ENCODE measurements around the gene SLIT3. TPM values are rescaled to one million over a fixed set of nuclear protein-coding genes. Genes with fewer than 3 reads are reported as not detected.

The SLIT3 gene
- total RNA-seq, 1 donor from 2014 or later = 42.4 TPM

DNA sequence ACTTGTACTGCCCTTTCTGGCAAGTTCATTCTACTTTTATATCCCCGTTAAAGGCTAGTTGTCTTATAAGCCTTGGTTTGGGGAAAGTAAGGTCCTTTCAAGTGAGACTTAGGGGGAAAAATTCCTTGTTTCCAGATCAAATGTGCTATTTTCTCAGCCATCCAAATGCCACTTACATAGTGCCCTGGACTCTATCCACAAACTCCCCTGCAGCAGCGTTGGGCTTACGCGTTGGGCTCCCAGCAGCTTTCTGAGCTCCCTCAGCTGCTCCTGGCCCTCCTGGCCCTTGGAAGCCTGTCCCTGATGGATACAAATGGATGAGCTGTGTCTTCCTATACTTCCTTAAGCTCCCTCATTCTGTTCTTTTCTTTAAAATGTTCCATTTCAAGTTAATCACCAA, 442.6 kb downstream of the SLIT3 start:
- no peak for DNase-seq

DNA sequence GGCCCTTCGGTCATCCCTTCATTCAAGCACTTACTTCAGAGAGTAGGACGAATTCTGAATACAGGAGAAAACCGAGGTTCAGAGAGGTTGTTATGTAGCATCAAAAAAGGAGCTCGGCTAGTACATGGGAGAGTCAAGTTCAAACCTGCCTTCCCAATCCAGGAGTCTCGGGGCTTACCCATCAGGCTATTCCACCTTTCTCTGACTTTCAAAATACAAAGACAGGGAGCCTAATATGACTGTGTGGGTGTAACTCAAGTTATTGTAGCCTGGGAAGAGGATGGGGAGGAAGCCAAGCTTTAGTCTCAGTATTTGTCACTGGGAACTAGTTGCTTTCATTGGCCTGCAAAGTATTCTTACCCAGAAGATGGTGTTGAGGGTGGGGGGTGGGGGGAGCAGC, 447.0 kb downstream of the SLIT3 start:
- DNase-seq = no peak

- DNase-seq = no peak
Observed at GRCh38 chr5:168852329-168852728, 448.6 kb downstream of the SLIT3 start.

GRCh38 chr5:168851902-168852321, 449.0 kb downstream of the SLIT3 start:
- no peak for DNase-seq

- no peak for DNase-seq
Observed at GRCh38 chr5:168850683-168851082, 450.3 kb downstream of the SLIT3 start.

DNA sequence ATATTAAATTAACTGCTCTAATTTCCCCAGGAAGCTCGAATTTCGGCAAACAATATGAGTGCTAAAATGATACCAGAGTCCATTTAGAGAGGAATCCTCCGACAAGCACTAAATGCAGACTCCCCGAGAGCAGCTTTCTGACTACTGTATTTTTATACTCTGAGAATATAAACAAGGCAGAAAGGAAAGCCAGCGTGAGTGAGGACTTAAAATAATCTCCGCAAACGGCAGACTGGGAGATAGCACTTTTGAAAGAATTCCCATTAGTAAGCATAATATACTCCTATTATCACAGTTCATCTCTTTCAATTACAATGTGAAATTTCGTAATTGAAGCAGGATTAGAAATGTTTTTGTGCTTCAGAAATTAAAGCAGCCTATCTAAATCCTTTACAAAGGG, 452.4 kb downstream of the SLIT3 start:
- no peak for DNase-seq

DNA sequence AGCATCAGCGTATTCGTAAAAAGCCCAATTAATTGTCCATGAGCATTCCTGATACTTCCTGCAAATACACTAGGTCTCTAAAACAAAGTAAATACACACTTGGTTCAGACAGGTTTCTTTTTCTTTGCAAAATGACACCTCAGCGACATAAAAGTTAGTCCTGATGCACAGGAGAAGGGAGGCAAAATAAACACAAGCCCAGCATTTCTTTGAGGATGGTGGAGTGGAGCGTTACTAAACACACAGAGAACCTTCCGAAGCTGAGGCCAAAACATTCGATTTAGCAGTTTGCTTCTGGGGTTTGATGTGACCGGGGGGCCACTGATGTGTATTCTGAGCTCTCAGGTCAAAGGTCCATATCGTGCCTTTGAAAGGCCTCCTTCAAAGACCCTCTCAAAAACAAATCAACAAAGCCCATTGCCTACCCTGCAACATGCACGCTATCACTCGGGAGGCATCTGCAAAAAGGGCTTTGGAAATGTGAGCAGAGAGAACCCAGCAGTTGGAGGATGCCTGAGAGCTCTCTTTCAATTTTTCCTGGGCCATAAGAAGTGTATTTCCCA, 453.3 kb downstream of the SLIT3 start:
- DNase-seq = no peak

- DNase-seq = no peak
Observed at GRCh38 chr5:168844922-168845296, 456.0 kb downstream of the SLIT3 start.

DNA sequence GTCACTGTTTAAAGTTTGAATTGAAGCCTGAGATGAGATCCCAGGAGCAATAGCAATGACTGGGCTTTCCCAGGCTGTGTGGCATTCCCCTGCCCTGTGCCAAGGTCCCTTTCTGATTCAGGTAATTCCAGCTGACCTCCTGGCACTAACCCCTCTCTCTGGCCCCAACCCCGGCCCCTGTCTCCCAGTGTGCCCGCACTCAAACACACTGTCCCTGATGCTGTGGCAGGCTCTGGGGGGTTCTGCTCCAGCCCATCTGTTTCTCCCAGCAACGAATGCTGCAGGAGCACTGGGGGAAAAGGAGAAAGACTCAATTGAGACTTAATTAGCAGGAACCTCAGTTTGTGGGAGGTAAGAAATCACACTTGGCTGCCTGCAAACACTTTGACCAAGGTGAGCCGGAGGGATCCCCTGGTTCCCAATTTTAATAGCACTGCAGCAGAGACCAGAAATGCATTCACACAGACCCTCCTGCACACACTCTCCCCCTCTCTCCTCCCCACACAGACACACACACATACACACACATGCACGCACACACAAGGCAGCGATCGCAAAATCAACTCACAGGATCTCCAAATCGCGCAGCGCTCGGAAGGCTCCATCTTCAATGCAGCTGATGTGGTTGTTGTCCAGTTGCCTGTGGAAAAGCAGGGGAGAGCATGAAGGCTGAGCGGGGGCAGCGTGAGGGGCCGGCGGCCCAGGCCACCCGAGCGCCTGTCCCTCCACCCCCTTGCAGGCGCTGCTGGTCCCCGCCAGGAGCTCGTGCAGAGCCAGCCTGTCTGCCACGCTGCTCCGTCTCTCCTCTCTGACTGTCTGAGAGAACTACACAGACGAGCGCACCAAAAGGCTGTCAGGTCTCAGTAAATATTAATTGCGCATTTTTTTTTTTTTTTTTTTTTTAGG, 456.7 kb downstream of the SLIT3 start:
- no peak for DNase-seq

- DNase-seq = no peak
Observed at GRCh38 chr5:168843277-168844015, 457.5 kb downstream of the SLIT3 start.

DNA sequence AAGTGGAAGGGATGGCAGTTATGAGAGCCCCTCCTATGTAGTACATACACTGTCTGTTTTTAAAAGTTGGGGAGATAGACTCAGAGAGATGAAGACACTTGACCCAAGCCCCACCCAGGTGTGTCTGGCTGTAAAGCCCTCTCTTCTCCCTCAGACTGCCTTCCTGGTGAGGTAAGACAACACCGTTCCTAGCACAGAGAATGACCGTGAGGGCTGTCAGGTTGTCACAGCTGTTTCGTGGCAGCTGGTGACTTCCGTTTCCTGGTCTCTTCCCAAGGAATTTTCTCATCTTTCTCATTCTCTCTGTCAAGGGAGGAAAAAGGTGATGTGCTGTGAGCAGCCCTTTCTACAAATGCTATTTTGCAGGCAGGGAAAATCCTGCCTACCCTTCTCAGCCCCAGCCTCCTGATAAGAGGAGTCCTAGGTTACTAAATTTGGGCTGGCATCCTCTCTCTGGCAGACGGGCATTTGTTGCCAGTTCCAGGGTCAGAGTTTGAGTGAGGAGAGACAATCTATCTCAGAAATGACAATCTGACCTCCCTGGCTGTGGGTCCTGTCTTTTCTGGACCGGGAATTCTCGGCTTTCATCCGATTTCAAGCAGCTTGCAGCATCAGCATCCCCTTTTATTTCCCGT, 458.3 kb downstream of the SLIT3 start:
- no peak for DNase-seq

GRCh38 chr5:168837852-168838251, 463.1 kb downstream of the SLIT3 start:
- DNase-seq = no peak

DNA sequence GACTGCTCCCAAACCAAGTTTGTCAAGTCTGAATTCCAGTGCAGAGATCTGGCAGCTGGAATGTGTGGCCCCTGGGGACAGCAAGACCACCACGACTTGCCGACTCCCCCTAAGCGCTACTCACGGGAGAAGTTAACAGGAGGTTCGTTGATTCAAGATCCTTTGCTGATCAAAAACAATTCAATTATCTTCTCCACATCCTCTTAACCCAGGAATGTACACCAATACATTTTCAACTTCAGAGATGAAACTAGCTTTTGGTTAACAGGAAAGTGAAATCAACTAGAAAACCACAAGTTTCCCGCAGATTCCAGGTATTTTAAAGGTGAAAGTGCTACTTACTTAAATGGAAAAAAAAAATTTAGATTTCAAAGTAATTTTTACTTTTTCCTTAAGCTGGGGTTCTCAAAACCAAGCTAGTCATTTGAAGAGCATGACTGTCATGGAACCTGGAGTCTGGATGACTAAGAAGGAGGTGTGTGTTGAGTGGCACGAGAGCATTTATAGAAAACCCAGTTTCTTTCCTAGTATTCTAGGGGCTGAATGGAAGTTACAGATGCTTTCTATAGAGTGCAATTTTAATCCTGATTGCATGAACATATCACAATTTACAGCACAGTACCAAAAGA, 464.2 kb downstream of the SLIT3 start:
- no peak for DNase-seq

DNA sequence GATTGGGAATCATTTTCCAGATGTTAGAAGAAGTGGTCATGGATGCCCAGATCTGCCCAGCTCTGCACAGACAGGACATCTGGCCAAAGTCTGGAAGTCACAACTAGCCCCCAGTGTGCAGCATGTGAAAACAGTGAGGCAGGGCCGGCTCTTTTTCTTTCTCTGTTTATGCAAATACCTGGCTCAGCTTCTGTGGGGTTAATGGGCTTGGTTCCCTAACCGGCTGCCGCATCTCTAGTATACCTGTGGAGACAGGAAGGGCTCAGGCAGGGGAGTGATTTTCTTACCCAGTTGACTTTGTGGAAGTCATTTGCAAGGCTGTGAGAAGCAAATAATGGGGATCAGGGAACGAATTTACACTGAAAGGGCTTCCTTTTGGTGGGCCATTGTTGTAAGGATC, 467.0 kb downstream of the SLIT3 start:
- no peak for DNase-seq

DNA sequence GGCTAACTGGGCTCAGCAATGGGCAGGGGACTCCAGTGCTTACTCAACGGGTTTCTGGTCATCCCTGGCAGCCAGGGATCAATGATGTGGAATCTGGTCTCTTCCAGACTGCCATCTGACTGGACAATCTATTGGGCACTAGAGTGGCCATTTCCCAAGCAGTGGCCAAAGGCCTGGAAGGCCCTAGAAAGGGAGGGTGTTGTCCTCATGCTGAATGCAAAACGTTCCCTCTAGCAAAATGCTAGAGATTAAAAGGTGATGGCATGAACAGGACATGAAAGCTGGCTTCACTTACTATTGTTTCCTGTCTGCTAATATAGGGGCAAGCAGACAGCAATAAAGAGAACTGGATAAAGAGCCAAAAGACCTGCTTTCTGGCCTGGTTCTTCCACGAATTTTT, 467.6 kb downstream of the SLIT3 start:
- DNase-seq = no peak

DNA sequence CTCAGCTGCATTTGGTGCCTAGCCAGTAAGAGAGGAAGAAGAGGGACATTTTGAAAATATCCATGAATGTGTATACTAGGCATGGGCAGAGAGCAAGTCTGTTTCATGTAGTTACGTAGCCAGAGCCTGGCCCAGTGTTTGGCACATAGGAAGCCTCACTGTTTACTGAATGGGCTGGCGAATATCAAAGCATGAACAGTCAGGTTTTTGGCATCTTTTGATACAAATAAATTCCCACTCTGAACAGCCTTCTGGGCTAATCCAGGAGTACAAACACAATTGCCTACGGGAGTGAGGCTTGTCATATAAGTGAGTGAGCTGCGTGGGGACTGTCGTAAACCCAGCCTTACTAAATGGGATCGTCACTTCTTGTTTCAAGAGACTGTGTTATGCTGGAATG, 468.6 kb downstream of the SLIT3 start:
- DNase-seq = no peak

- DNase-seq = no peak
Observed at GRCh38 chr5:168831383-168831782, 469.6 kb downstream of the SLIT3 start.

DNA sequence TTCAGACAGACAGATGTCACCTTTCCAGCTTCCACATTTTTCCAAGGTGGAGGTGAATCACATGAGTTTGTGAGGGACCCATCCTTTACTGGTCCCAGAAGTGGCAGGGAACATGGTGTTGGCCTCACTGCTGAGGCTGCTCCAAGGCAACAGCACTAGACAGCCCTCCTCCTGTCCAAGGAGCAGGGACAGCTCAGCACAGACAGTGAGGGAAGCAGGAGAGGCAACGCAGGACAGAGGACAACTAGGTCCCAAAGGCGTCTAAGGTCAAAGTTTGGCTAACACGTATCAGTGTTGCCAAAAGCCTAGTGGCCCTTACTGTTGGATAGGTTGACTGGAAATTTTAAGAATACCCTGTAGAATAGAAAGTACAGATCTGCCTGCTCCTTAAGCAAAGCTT, 470.1 kb downstream of the SLIT3 start:
- DNase-seq = no peak

- DNase-seq = no peak
Observed at GRCh38 chr5:168829922-168830417, 471.0 kb downstream of the SLIT3 start.

- no peak for DNase-seq
Observed at GRCh38 chr5:168829044-168829443, 471.9 kb downstream of the SLIT3 start.

- no peak for DNase-seq
Observed at GRCh38 chr5:168827636-168828035, 473.3 kb downstream of the SLIT3 start.

DNA sequence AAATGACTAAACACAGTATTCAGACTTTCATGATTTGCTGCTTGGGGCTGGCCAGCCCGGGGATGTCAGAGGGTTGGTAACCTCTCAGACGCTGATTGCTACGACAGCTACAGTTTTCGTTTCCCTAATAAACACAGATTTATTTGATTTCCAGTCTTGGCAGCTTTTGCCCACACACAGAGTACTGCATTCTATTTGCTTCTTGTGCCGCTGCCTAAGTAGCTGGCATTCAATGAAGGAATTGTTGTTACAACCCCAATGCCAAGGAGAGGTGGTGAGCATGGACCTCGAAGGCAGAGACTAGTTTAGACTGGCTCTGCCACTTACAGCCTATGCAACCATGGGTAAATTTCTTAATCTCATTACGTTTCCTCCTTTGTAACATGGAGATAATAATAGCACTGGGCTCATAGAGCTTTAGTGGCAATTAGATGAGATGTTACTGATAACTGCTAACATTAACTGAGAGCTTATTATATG, 474.7 kb downstream of the SLIT3 start:
- no peak for DNase-seq
